Midbrain (tissue), 1 donor: Measurements from ENCODE around the gene HOXA9.

Experiments
- DNase-seq: peaks from one replicate; lab custom pipeline; 2025; lab: John Stamatoyannopoulos, UW

Gene HOXA9

DNA sequence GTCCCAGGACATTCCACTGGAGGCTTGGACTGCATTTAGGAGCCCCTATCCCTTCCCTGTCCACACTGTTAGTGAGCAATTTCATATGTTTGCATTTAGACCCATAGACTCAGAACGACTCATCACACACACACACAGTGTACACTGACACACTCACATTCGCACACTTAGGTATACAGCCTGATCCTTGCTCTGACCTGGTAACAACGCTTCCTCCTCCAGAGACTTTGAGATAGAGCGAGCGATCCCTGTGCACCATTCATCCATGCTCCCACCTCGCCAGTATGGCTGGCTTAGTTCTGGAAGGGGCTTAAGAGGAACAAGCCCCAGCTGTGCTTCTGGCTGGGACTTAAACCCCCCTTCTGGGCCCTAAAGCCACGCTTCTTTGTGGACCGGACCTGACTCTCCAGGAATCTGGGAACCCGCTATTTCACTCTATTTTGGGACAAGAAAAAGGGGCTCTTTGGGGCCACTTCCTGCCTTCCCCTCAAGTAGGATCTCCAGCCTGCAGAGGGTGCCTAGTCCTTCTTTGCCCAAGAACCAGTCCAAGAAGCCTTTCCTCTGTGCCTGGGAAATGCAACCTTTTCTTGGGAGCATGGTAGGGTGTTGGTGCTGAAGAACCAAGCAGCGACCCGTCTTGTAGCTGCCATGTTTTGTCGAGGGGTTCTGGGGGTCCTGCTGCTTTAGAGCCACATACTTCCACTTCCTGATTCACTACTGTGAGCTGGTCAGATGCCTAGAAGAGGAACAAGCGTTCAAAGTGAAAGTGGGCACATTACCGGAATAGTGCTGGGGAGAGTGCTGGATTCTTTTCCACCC is 35.6 kb upstream of the HOXA9 start:
- DNase-seq: peak; percentile 2

GRCh38 chr7:27199849-27200760 is 34.8 kb upstream of the HOXA9 start, which contains the start of gene HOXA13:
TSS of gene HOXA13 (minus strand) at chr7:27200091. CDS start at chr7:27200077, 14 bp downstream.
- no peak for DNase-seq

GRCh38 chr7:27198871-27199801 is 33.8 kb upstream of the HOXA9 start:
- no peak for DNase-seq

GRCh38 chr7:27198138-27198841 is 33.0 kb upstream of the HOXA9 start:
- no peak for DNase-seq

GRCh38 chr7:27197137-27198042 is 32.1 kb upstream of the HOXA9 start:
- DNase-seq: no peak

DNA sequence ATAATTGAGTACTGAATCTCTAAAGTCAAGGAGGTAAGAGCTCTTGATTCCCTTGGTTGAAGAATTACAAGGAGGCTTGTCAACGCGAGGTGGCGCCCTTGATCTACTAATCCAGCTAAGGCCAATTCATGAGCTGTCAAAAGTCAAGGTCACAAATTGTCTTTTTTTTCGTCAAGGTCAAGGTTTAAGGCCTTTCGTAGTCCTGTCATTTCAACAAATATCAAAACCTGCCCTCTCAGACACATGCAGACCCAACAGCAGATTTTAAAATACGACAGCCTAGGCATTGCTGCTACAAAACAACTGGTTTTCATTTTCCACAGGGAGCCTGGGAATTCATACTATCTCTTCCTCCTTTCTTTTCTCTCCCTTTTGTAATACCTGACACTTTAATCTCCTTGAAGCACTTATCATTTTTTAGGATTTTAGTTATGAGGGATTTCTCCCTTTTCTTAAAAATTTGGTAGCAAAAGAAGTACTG is 31.0 kb upstream of the HOXA9 start:
- DNase-seq: peak; percentile 81

DNA sequence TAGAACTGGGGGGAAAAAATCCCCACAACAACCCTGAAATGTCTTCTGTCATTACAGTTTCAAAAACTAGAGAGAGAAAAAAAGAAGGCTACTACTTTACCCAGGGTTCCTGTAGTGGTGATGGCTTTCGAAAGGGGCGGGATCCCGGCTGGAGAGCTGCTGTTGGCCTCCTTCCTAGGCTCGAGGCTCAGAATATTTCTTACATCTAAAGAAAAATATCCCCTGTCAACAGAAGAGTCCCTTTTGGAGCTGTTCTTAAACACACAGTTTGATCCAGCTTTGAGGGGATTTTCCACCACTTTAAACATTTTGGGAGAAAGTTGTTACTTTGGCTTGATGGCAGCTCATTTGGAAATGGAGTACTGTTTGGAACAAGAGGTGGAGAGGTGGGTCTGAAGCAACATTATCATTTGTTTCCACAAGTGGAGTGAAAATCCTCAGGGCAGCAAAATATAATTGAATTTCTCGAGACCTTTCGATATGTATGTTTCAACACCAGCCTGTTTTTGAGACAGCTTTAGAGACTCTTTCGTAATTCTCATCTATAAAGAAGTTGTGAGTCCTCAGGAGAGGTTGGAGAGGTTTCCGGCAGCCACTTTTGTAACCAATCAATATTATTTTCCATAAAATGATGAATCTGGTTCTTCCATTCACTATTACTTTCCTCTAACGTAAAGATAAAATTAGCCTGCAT is 29.5 kb upstream of the HOXA9 start:
- DNase-seq: no peak

DNA sequence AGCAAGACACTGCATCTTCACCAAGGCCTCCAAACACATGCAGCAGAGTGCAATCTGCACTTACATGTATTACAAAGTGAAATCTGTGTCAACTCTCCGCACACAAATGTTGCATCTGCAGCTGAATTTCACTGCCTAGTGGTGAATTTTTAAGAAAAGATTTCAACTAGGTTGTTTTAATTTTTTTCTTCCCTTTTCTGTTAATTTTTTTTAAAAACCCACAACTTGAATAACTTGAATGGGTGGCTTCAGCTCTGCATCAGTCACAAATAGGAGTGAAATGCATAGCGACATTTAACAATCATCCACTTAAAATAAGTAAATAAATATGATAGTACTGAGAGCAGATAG is 28.6 kb upstream of the HOXA9 start:
- no peak for DNase-seq

- no peak for DNase-seq
Measured at GRCh38 chr7:27193335-27194001, 28.1 kb upstream of the HOXA9 start.

GRCh38 chr7:27192546-27193334 is 27.4 kb upstream of the HOXA9 start:
- DNase-seq: no peak

- no peak for DNase-seq
Measured at GRCh38 chr7:27191833-27192545, 26.7 kb upstream of the HOXA9 start.

DNA sequence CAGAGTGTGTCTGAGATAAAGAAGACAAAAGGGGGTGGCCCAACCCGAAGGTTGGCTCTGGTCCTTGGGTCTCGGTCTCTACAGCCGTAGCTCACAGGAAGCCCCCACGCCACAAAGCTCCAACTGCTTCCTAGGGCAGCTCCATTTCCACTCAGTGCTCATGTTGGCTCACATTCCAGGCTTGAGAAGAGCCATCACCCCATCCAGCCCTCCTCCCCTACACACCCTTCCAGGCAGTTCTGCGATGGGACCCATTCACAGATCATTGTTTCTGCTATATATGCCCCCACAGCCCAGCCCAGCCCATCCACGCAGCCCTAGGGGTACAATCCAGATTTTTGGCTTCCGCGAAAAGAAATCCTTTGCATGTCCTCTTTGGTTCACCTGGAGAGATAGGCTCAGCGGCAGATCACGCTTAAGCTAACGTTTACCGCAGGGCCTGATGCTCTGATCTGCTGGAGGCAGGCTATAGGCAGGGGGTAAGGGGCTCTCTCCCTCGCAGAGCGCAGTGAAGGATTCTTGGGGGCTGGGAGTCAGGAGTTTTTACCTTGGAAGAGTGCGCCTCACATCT is 25.9 kb upstream of the HOXA9 start:
- no peak for DNase-seq

- no peak for DNase-seq
Measured at GRCh38 chr7:27189997-27190748, 24.8 kb upstream of the HOXA9 start.

DNA sequence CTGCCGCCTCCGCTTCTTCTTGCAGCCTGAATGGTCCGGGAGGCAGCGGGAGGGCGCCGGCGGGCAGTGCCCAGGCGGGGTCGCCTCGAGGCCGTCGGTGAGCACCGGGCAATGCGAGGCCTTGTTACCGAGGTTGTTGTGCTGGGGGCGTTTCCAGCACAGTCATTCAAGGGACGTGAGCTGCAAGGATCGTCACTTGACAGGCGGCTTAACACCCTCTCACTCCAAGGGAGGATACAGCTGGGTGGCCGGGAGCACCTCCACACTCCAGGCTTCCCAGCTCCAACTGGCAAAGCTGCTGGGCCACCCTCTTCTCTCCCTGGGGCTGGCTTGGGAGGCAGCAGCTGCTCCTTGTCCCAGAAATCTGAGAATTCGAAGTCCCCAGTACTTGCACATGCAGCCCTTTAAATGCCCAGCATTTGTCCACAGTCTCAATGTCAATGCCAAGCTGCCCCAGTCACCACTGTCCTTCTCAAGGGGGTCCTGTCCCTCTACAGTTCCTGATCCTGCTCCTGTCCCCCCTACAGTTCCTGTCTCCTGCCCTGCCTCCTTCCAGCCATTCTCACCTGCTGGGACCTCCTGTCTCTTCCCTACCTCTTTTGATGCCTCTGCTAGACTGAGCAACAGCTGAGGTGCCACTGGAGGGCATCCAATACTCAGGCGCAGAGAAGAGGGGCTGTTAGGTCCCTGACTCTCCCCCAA is 24.1 kb upstream of the HOXA9 start:
- DNase-seq: no peak
